Hepatocyte (in vitro differentiated cells): ENCODE measurements around the gene RPS5.

ENCODE experiments used
- EZH2 ChIP-seq: fragments of 200-600 bp; sonication (generic); IDR thresholded peaks from 2 replicates; pipeline ENCODE4 v1.6.1; 2016; ENCODE audit warnings: antibody characterized with exemption, mild to moderate bottlenecking, borderline replicate concordance
- EZH2phosphoT487 ChIP-seq: fragments of 200-600 bp; sonication (generic); IDR thresholded peaks from one replicate; pipeline ENCODE4 v1.6.1; 2018; ENCODE audit warnings: antibody characterized with exemption, mild to moderate bottlenecking, low read depth, moderate library complexity; ENCODE audit not compliant: unreplicated experiment, severe bottlenecking
- TF ChIP-seq, protein P1 (sequence below): fragments of 200-600 bp; sonication (generic); IDR thresholded peaks from 2 replicates; pipeline ENCODE4 v1.5.1; 2016; ENCODE audit warnings: antibody characterized with exemption, mild to moderate bottlenecking; ENCODE audit not compliant: poor library complexity

DNA sequence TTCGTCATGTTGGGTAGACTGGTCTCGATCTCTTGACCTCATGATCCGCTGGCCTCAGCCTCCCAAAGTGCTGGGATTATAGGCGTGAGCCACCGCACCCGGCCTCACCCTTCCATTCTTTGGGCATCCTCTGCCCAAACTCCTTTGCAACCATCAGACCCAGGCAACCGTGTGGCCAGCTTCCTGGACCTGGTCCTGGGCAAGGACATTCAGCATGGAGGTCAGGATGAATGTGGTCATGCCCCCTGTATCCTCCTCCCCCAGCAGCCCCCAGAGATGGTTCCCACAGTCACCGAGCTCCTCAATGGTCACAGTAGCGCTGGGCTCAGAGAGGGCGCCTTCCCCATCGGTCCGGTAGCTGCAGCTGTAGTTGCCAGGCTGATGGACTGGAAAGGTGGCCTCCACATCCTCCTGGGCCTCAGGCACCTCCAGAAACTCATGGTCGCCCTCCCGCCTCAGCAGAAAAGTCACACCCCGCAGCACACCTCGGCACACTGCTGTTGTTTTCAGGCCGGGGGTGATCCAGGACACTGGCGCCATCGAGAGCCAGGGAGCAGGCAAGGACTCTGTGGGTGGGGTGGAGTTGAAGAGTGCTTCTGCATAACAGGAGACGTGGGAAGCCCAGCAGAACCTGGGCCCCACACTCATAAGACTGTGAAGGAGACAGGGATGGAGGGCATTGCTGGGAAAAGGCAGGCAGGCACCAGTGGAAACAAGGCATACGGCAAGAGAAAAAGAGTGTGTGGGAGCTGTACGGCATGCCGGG is 34.9 kb upstream of the RPS5 start:
- TF ChIP-seq EZH2 (no peak), EZH2phosphoT487 (no peak)
- TF ChIP-seq, protein P1, sequence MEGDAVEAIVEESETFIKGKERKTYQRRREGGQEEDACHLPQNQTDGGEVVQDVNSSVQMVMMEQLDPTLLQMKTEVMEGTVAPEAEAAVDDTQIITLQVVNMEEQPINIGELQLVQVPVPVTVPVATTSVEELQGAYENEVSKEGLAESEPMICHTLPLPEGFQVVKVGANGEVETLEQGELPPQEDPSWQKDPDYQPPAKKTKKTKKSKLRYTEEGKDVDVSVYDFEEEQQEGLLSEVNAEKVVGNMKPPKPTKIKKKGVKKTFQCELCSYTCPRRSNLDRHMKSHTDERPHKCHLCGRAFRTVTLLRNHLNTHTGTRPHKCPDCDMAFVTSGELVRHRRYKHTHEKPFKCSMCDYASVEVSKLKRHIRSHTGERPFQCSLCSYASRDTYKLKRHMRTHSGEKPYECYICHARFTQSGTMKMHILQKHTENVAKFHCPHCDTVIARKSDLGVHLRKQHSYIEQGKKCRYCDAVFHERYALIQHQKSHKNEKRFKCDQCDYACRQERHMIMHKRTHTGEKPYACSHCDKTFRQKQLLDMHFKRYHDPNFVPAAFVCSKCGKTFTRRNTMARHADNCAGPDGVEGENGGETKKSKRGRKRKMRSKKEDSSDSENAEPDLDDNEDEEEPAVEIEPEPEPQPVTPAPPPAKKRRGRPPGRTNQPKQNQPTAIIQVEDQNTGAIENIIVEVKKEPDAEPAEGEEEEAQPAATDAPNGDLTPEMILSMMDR = no peak
